Measurements from ENCODE around the gene SNAPC2. TPM values are rescaled to one million over a fixed set of nuclear protein-coding genes. Genes with fewer than 3 reads are reported as not detected.
"Not testable (repeated sequence)": the region's sequence is repeated elsewhere in the genome, so short reads cannot be mapped to it uniquely, and the experiment has no call there.

SNAPC2 gene
- total RNA-seq, 1 donor from 2014 or later = 18.6 TPM

DNA sequence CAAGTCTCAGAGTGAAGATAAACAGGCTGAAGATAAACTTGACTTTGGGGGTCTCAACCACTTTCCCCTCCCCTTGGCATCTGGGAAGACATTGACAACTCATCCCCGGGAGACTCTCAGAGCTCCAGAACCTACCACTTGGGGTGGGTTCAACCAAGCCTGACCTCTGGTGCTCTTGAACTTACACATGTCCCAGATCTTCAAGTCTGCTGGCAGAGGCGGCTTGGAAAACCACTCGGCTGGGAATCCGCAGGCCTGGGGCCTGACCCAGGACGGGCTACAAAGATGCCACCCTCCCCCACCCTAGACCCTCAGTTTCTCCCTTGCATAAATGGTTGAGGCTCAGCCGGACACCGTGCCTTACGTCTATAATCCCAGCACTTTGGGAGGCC is 31.3 kb upstream of the SNAPC2 start:
- Mint-ChIP-seq H3K9me3 (ENCODE audit: unreplicated experiment) (peaks cover 3% of the 10 kb centered on the region), H3K27me3 (ENCODE audit: unreplicated experiment) (peaks cover 6% of the 10 kb centered on the region), H3K27ac (ENCODE audit: unreplicated experiment) (no peak overlapping the region), H3K36me3 (ENCODE audit: unreplicated experiment) (no peaks in the 10 kb centered on the region), H3K4me3 (ENCODE audit: unreplicated experiment) (peak overlapping the region; percentile 38), H3K4me1 (ENCODE audit: low read depth, unreplicated experiment) (no peaks in the 10 kb centered on the region)
- TF ChIP-seq, protein P1, sequence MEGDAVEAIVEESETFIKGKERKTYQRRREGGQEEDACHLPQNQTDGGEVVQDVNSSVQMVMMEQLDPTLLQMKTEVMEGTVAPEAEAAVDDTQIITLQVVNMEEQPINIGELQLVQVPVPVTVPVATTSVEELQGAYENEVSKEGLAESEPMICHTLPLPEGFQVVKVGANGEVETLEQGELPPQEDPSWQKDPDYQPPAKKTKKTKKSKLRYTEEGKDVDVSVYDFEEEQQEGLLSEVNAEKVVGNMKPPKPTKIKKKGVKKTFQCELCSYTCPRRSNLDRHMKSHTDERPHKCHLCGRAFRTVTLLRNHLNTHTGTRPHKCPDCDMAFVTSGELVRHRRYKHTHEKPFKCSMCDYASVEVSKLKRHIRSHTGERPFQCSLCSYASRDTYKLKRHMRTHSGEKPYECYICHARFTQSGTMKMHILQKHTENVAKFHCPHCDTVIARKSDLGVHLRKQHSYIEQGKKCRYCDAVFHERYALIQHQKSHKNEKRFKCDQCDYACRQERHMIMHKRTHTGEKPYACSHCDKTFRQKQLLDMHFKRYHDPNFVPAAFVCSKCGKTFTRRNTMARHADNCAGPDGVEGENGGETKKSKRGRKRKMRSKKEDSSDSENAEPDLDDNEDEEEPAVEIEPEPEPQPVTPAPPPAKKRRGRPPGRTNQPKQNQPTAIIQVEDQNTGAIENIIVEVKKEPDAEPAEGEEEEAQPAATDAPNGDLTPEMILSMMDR (IDR thresholded peaks at IDR 0.05; ENCODE audit: partially characterized antibody, unreplicated experiment) = no peak
- DNase-seq = no peak

DNA sequence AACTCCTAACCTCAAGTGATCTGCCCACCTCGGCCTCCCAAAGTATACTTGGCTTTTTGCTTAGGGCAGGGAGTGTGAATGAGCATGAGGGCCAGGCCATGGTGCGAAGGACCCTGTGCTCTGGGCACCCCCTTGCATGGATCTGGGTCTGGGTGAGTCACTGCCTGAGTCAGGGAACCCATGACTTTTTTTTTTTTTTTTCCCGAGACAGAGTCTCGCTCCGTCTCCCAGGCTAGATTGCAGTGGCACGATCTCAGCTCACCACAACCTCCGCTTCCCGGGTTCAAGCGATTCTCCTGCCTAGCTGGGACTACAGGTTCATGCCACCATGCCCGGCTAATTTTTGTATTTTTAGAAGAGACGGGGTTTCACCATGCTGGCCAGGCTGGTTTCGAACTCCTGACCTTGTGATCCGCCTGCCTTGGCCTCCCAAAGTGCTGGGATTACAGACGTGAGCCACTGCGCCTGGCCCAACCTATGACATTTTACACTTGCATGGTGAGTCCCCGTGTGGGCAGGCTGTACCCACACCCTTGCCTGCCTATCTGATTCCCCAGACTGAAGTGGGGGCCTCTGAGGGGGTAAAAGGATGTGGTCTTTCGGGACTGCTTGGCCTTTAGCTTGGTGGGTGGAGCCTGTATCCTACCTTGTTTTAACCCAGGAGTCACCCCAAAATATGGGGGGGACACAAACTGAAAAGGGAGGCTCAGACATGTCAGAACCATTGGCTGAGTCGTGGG is 26.6 kb upstream of the SNAPC2 start:
- not testable (repeated sequence) for H3K9me3 Mint-ChIP-seq (ENCODE audit: unreplicated experiment); DNase-seq; H3K27ac Mint-ChIP-seq (ENCODE audit: unreplicated experiment); H3K27me3 Mint-ChIP-seq (ENCODE audit: unreplicated experiment); H3K4me1 Mint-ChIP-seq (ENCODE audit: low read depth, unreplicated experiment); H3K36me3 Mint-ChIP-seq (ENCODE audit: unreplicated experiment); H3K4me3 Mint-ChIP-seq (ENCODE audit: unreplicated experiment)

DNA sequence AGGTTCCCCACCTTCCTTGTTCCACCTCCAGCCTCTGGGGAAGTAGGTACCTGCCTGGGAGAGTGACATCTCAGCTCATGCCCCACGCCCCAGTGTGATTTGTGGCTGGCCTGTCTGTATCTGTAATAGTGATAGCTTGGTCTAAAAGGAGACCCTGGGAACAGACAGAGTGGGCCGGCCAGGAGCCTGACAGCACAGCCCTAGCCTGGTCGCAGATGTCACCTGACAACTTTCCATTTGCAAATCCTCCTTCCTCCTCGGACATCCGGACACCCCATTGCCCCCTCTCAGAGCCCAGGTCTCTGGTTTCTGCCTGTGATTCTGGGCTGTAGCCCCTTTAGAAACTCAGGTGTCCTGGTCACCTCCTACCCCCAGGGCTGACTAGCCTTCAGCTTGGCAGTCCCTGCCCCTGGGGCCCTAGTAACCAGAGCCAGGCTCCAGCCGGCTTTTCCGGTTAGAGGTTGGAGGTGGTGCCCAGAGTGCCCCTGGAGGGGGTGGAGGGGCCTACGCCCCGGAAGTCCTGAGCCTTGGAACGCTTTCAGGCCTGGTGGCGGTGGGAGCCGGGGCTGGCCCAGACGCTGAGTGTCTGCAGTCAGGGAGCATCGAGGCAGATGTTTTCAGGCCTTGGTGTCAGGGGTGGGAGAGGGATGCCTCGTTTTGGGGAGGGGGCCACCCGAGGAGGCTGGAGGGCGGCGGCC is 25.4 kb upstream of the SNAPC2 start:
- DNase-seq = no peak
- Mint-ChIP-seq H3K4me1 (ENCODE audit: low read depth, unreplicated experiment) (no peaks in the 10 kb centered on the region), H3K36me3 (ENCODE audit: unreplicated experiment) (no peaks in the 10 kb centered on the region), H3K27ac (ENCODE audit: unreplicated experiment) (no peak overlapping the region), H3K9me3 (ENCODE audit: unreplicated experiment) (no peaks in the 10 kb centered on the region), H3K4me3 (ENCODE audit: unreplicated experiment) (no peak overlapping the region), H3K27me3 (ENCODE audit: unreplicated experiment) (peaks cover 2% of the 10 kb centered on the region)
- TF ChIP-seq, protein P1 (IDR thresholded peaks at IDR 0.05; ENCODE audit: partially characterized antibody, unreplicated experiment) = no peak

DNA sequence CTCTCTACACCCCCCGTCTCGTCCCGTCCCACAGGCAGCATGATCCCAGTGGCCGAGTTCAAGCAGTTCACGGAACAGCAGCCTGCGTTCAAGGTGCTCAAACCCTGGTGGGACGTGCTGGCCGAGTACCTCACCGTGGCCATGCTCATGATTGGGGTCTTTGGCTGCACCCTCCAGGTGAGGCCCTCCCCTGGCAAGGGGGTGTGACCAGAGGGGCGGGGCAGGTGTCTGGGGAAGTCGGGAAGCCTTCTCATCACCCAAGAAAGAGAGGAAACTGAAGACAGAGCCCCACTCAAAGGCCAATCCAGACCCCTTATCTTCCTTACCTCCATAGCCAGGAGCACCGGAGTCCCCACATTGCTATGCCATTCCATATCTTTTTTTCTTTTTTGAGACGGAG is 24.6 kb upstream of the SNAPC2 start:
- H3K4me1 Mint-ChIP-seq (ENCODE audit: low read depth, unreplicated experiment) = no peaks in the 10 kb centered on the region
- no peak overlapping the region for H3K27ac Mint-ChIP-seq (ENCODE audit: unreplicated experiment)
- no peak for DNase-seq

DNA sequence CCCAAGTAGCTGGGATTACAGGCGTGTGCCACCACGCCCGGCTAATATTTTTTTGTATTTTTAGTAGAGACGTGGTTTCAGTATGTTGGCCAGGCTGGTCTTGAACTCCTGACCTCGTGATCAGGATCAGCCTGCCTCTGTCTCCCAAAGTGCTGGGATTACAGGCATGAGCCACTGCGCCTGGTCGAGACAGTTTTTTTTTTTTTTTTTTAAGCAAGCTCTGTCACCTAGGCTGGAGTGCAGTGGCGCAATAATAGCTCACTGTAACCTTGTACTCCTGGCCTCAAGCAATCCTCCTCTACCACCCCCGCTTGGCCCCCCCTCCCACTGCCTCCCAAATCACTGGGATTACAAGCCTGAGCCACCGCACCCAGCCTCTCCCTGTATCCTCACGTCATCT is 22.8 kb upstream of the SNAPC2 start:
- H3K36me3 Mint-ChIP-seq (ENCODE audit: unreplicated experiment) = no peaks in the 10 kb centered on the region
- TF ChIP-seq, protein P1 (IDR thresholded peaks at IDR 0.05; ENCODE audit: partially characterized antibody, unreplicated experiment) = no peak
- no peak for DNase-seq
- no peaks in the 10 kb centered on the region for H3K4me1 Mint-ChIP-seq (ENCODE audit: low read depth, unreplicated experiment)
- H3K27ac Mint-ChIP-seq (ENCODE audit: unreplicated experiment) = no peak overlapping the region
- H3K9me3 Mint-ChIP-seq (ENCODE audit: unreplicated experiment) = no peaks in the 10 kb centered on the region
- peaks cover 4% of the 10 kb centered on the region for H3K27me3 Mint-ChIP-seq (ENCODE audit: unreplicated experiment)
- no peak overlapping the region for H3K4me3 Mint-ChIP-seq (ENCODE audit: unreplicated experiment)

More for the DNA sequence above, 24.6 kb upstream of the SNAPC2 start:
- Mint-ChIP-seq H3K27me3 (ENCODE audit: unreplicated experiment) (peaks cover 3% of the 10 kb centered on the region), H3K9me3 (ENCODE audit: unreplicated experiment) (no peaks in the 10 kb centered on the region), H3K4me3 (ENCODE audit: unreplicated experiment) (no peak overlapping the region), H3K36me3 (ENCODE audit: unreplicated experiment) (no peaks in the 10 kb centered on the region)
- TF ChIP-seq, protein P1 (IDR thresholded peaks at IDR 0.05; ENCODE audit: partially characterized antibody, unreplicated experiment) = no peak
